Measurements from ENCODE around the gene KCNA2.

The KCNA2 gene

GRCh38 chr1:110570307-110570706 lies 35.9 kb downstream of the KCNA2 start:
- no peak for DNase-seq (ENCODE audit: extremely low read depth, low read depth)
- TF ChIP-seq CTCF (IDR thresholded peaks at IDR 0.05; ENCODE audit: low read depth, low read length) = no peak

- no peak for TF ChIP-seq CTCF (IDR thresholded peaks at IDR 0.05; ENCODE audit: low read depth, low read length)
- no peak for DNase-seq (ENCODE audit: extremely low read depth, low read depth)
Observed at GRCh38 chr1:110566836-110567235, 39.3 kb downstream of the KCNA2 start.

- TF ChIP-seq CTCF (IDR thresholded peaks at IDR 0.05; ENCODE audit: low read depth, low read length) = no peak
- DNase-seq (ENCODE audit: extremely low read depth, low read depth) = no peak
Observed at GRCh38 chr1:110565565-110565964, 40.6 kb downstream of the KCNA2 start.

GRCh38 chr1:110563089-110563488 lies 43.1 kb downstream of the KCNA2 start:
- TF ChIP-seq CTCF (IDR thresholded peaks at IDR 0.05; ENCODE audit: low read depth, low read length) = no peak
- no peak for DNase-seq (ENCODE audit: extremely low read depth, low read depth)

GRCh38 chr1:110561596-110561995 lies 44.6 kb downstream of the KCNA2 start:
- no peak for TF ChIP-seq CTCF (IDR thresholded peaks at IDR 0.05; ENCODE audit: low read depth, low read length)

GRCh38 chr1:110559157-110559556 lies 47.0 kb downstream of the KCNA2 start:
- DNase-seq (ENCODE audit: extremely low read depth, low read depth) = no peak
- TF ChIP-seq CTCF (IDR thresholded peaks at IDR 0.05; ENCODE audit: low read depth, low read length) = no peak

More at GRCh38 chr1:110561596-110561995, 44.6 kb downstream of the KCNA2 start:
- DNase-seq (ENCODE audit: extremely low read depth, low read depth) = no peak

- no peak for TF ChIP-seq CTCF (IDR thresholded peaks at IDR 0.05; ENCODE audit: low read depth, low read length)
- DNase-seq (ENCODE audit: extremely low read depth, low read depth) = no peak
Observed at GRCh38 chr1:110557481-110557880, 48.7 kb downstream of the KCNA2 start.

Data from AG09319 (cell line).